Measurements from ENCODE around the gene PPDPF. TPM values are rescaled to one million over a fixed set of nuclear protein-coding genes. Genes with fewer than 3 reads are reported as not detected.
A peak's percentile ranks its signal among the peaks of the same experiment; 100 is the strongest.

The PPDPF gene
- total RNA-seq, 1 experiment from 2014 or later, result 149 TPM

DNA sequence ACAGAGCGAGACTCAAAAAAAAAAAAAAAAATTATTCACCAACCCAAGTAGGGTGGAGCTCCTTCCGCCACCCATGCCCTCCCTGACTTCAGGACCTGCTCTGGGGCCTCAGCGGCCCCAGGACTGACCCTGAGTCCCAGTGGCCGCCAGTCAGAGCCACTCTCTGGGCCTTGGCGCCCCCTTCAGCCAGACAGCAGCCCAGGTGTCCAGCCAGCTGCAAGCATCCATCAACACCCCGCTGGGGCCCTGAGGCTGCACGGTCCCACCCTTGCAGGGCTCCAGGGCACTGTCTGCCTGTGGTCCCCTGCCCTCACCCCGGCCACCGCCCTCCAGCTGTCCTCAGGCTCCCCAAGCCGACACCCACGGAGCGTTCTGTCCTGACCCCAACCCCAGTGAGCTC, 36.7 kb upstream of the PPDPF start:
- Histone ChIP-seq H2BK20ac (ENCODE audit: low read depth, low read length, poor library complexity, severe bottlenecking) (no peak overlapping the region), H2BK12ac (ENCODE audit: insufficient read length, low read depth, low read length) (no peak overlapping the region), H3K23me2 (ENCODE audit: insufficient read length, low read depth, low read length, poor library complexity, severe bottlenecking) (no peaks in the 10 kb centered on the region), H3K79me2 (ENCODE audit: insufficient read depth, low read length) (no peaks in the 10 kb centered on the region), H4K20me1 (ENCODE audit: control insufficient read depth, insufficient read depth, insufficient read length) (no peaks in the 10 kb centered on the region), H4K5ac (ENCODE audit: insufficient read length, low read depth, low read length) (no peak overlapping the region), H3K4ac (ENCODE audit: low read depth, low read length) (no peak overlapping the region), H3K4me1 (ENCODE audit: insufficient read depth, low read length) (no peaks in the 10 kb centered on the region), H3K18ac (ENCODE audit: insufficient read length, low read depth, low read length) (no peak overlapping the region), H4K91ac (ENCODE audit: insufficient read length, low read depth, low read length) (no peak overlapping the region), H3K23ac (ENCODE audit: insufficient read length, low read depth, low read length) (no peak overlapping the region), H3K9me3 (ENCODE audit: control insufficient read depth, low read depth, low read length) (no peaks in the 10 kb centered on the region), H4K8ac (replicated peaks; ENCODE audit: insufficient read length, low read depth, low read length) (no peak overlapping the region), H3K4me2 (ENCODE audit: insufficient read depth, insufficient read length, low read length) (no peak overlapping the region), H3K14ac (ENCODE audit: insufficient read depth, low read length) (no peak overlapping the region), H2AFZ (ENCODE audit: low read length) (no peak overlapping the region), H2BK120ac (ENCODE audit: low read depth, low read length, poor library complexity, severe bottlenecking) (no peak overlapping the region), H2BK15ac (ENCODE audit: low read depth, low read length) (no peak overlapping the region), H3K27me3 (ENCODE audit: insufficient read depth, low read length) (no peaks in the 10 kb centered on the region; the same call in 1 of the 2 replicates), H3K79me1 (ENCODE audit: insufficient read depth, low read depth, low read length, poor library complexity, severe bottlenecking) (no peaks in the 10 kb centered on the region), H3K27ac (ENCODE audit: insufficient read length, low read depth, low read length) (no peak overlapping the region), H3T11ph (ENCODE audit: low read length) (no peak overlapping the region), H3K9ac (ENCODE audit: extremely low read depth, insufficient read length, low read length) (no peak overlapping the region), H2AK5ac (ENCODE audit: insufficient read length, low read length) (no peak overlapping the region), H2BK5ac (ENCODE audit: insufficient read length, low read length) (no peak overlapping the region), H3K56ac (ENCODE audit: insufficient read length, low read depth, low read length) (no peak overlapping the region)
- H3K36me3 Mint-ChIP-seq (ENCODE audit: insufficient read depth in 1 of 3, low read depth in 3 of 3), result peaks cover 0 to 4% (median 2%) of the 10 kb centered on the region in 3 experiments; a peak in 4 of 7 replicates
- peaks cover 14 to 32% of the 10 kb centered on the region in 2 experiments for H3K4me1 Mint-ChIP-seq
- H3K27me3 Mint-ChIP-seq (ENCODE audit: low read depth), result peaks cover 27% of the 10 kb centered on the region
- WGBS (ENCODE audit: extremely low coverage, insufficient read length, low lambda C conversion rate), result no CpG with 5 or more reads among the region's 12 CpGs
- TF ChIP-seq, protein P1, sequence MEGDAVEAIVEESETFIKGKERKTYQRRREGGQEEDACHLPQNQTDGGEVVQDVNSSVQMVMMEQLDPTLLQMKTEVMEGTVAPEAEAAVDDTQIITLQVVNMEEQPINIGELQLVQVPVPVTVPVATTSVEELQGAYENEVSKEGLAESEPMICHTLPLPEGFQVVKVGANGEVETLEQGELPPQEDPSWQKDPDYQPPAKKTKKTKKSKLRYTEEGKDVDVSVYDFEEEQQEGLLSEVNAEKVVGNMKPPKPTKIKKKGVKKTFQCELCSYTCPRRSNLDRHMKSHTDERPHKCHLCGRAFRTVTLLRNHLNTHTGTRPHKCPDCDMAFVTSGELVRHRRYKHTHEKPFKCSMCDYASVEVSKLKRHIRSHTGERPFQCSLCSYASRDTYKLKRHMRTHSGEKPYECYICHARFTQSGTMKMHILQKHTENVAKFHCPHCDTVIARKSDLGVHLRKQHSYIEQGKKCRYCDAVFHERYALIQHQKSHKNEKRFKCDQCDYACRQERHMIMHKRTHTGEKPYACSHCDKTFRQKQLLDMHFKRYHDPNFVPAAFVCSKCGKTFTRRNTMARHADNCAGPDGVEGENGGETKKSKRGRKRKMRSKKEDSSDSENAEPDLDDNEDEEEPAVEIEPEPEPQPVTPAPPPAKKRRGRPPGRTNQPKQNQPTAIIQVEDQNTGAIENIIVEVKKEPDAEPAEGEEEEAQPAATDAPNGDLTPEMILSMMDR (conservative IDR thresholded peaks at IDR 0.05), result peak; percentile 60
- peaks cover 3% of the 10 kb centered on the region in 2 experiments; a peak in 3 of 5 replicates for H3K9me3 Mint-ChIP-seq
- DNase-seq, result peak; percentile 71
- H3K4me3 Mint-ChIP-seq, result no peak overlapping the region
- no peak overlapping the region for H3K27ac Mint-ChIP-seq
